Central memory CD8-positive, alpha-beta T cell (primary cell): ENCODE results near the gene HAUS7.

Experiments used
- ATAC-seq: fragments of 150-1000 bp; cut with Tn5 transposase; replicated peaks from 2 replicates; pipeline ENCODE4 v1.10.0; 2022; ENCODE audit warnings: mild to moderate bottlenecking, moderate FRiP score, moderate number of reproducible peaks; ENCODE audit not compliant: poor library complexity, severe bottlenecking; ENCODE audit errors: extremely low read depth
- DNase-seq, 2 donors: peaks; one replicate each; pipeline ENCODE4 v3.0.0; 2021; ENCODE audit warnings: low spot score in 2 of 2
- H3K27ac Mint-ChIP-seq: one replicate; pipeline ENCODE4 v1.8.0; 2022; ENCODE audit warnings: low read depth, mild to moderate bottlenecking, moderate library complexity, mixed read lengths
- H3K27me3 Mint-ChIP-seq: one replicate; pipeline ENCODE4 v1.8.0; 2022; ENCODE audit warnings: mixed read lengths
- H3K36me3 Mint-ChIP-seq: one replicate; pipeline ENCODE4 v1.8.0; 2022; ENCODE audit warnings: mild to moderate bottlenecking, moderate library complexity, mixed read lengths; ENCODE audit not compliant: insufficient read depth
- H3K4me1 Mint-ChIP-seq: one replicate; pipeline ENCODE4 v1.8.0; 2022; ENCODE audit warnings: mixed read lengths
- H3K4me3 Mint-ChIP-seq: one replicate; pipeline ENCODE4 v1.8.0; 2022; ENCODE audit warnings: mild to moderate bottlenecking, moderate library complexity, mixed read lengths
- H3K9me3 Mint-ChIP-seq: one replicate; pipeline ENCODE4 v1.8.0; 2022; ENCODE audit warnings: mixed read lengths

HAUS7 gene

GRCh38 chrX:153456704-153457103, 13.7 kb downstream of the HAUS7 start:
- ATAC-seq (no peak), DNase-seq (no peak)
- Mint-ChIP-seq H3K4me3 (no peak overlapping the region), H3K27me3 (no peaks in the 10 kb centered on the region), H3K27ac (no peak overlapping the region), H3K4me1 (no peaks in the 10 kb centered on the region), H3K36me3 (peaks cover 22% of the 10 kb centered on the region), H3K9me3 (no peaks in the 10 kb centered on the region)

- no peaks in the 10 kb centered on the region for H3K4me1 Mint-ChIP-seq
- no peak overlapping the region for H3K27ac Mint-ChIP-seq
- H3K27me3 Mint-ChIP-seq = no peaks in the 10 kb centered on the region
- H3K4me3 Mint-ChIP-seq = no peak overlapping the region
- ATAC-seq = no peak
- peaks cover 20% of the 10 kb centered on the region for H3K36me3 Mint-ChIP-seq
- no peaks in the 10 kb centered on the region for H3K9me3 Mint-ChIP-seq
- no peak for DNase-seq
These were observed 14.2 kb downstream of the HAUS7 start for GRCh38 chrX:153456161-153456560.

GRCh38 chrX:153455571-153455970, 14.8 kb downstream of the HAUS7 start:
- no peak overlapping the region for H3K4me3 Mint-ChIP-seq
- no peaks in the 10 kb centered on the region for H3K27me3 Mint-ChIP-seq
- DNase-seq = no peak
- H3K36me3 Mint-ChIP-seq = peaks cover 16% of the 10 kb centered on the region
- H3K4me1 Mint-ChIP-seq = no peaks in the 10 kb centered on the region
- no peak overlapping the region for H3K27ac Mint-ChIP-seq
- H3K9me3 Mint-ChIP-seq = no peaks in the 10 kb centered on the region
- no peak for ATAC-seq

- no peak overlapping the region for H3K27ac Mint-ChIP-seq
- ATAC-seq = no peak
- H3K36me3 Mint-ChIP-seq = peaks cover 16% of the 10 kb centered on the region
- no peaks in the 10 kb centered on the region for H3K4me1 Mint-ChIP-seq
- no peaks in the 10 kb centered on the region for H3K9me3 Mint-ChIP-seq
- no peak overlapping the region for H3K4me3 Mint-ChIP-seq
- no peaks in the 10 kb centered on the region for H3K27me3 Mint-ChIP-seq
- DNase-seq = no peak
These were observed 15.3 kb downstream of the HAUS7 start for GRCh38 chrX:153454901-153455550.

- Mint-ChIP-seq H3K4me3 (no peak overlapping the region), H3K4me1 (no peaks in the 10 kb centered on the region), H3K27ac (no peak overlapping the region), H3K36me3 (peaks cover 6% of the 10 kb centered on the region), H3K9me3 (no peaks in the 10 kb centered on the region), H3K27me3 (no peaks in the 10 kb centered on the region)
- ATAC-seq (no peak), DNase-seq (no peak)
These were observed 19.5 kb downstream of the HAUS7 start for GRCh38 chrX:153450949-153451277.

- Mint-ChIP-seq H3K9me3 (no peaks in the 10 kb centered on the region), H3K4me3 (no peak overlapping the region), H3K27ac (no peak overlapping the region), H3K27me3 (no peaks in the 10 kb centered on the region), H3K4me1 (no peaks in the 10 kb centered on the region), H3K36me3 (peaks cover 6% of the 10 kb centered on the region)
- no peak for DNase-seq
- ATAC-seq = no peak
These were observed 20.0 kb downstream of the HAUS7 start for GRCh38 chrX:153450114-153450948.

- H3K4me3 Mint-ChIP-seq = no peak overlapping the region
- H3K27ac Mint-ChIP-seq = no peak overlapping the region
- ATAC-seq (no peak), DNase-seq (no peak)
- no peaks in the 10 kb centered on the region for H3K27me3 Mint-ChIP-seq
- peaks cover 6% of the 10 kb centered on the region for H3K36me3 Mint-ChIP-seq
- no peaks in the 10 kb centered on the region for H3K4me1 Mint-ChIP-seq
- no peaks in the 10 kb centered on the region for H3K9me3 Mint-ChIP-seq
These were observed 20.8 kb downstream of the HAUS7 start for GRCh38 chrX:153449368-153450113.

- Mint-ChIP-seq H3K36me3 (peaks cover 6% of the 10 kb centered on the region), H3K9me3 (no peaks in the 10 kb centered on the region), H3K4me1 (no peaks in the 10 kb centered on the region), H3K27ac (no peak overlapping the region), H3K27me3 (no peaks in the 10 kb centered on the region), H3K4me3 (no peak overlapping the region)
- ATAC-seq = no peak
- no peak for DNase-seq
These were observed 21.6 kb downstream of the HAUS7 start for GRCh38 chrX:153448556-153449367.

GRCh38 chrX:153447581-153447960, 22.8 kb downstream of the HAUS7 start:
- no peak for DNase-seq
- no peaks in the 10 kb centered on the region for H3K27me3 Mint-ChIP-seq
- no peaks in the 10 kb centered on the region for H3K9me3 Mint-ChIP-seq
- H3K36me3 Mint-ChIP-seq = peaks cover 2% of the 10 kb centered on the region
- ATAC-seq = no peak
- no peak overlapping the region for H3K4me3 Mint-ChIP-seq
- no peak overlapping the region for H3K27ac Mint-ChIP-seq
- H3K4me1 Mint-ChIP-seq = no peaks in the 10 kb centered on the region

GRCh38 chrX:153446950-153447580, 23.3 kb downstream of the HAUS7 start:
- H3K9me3 Mint-ChIP-seq = no peaks in the 10 kb centered on the region
- H3K27ac Mint-ChIP-seq = no peak overlapping the region
- no peaks in the 10 kb centered on the region for H3K4me1 Mint-ChIP-seq
- DNase-seq (no peak), ATAC-seq (no peak)
- H3K27me3 Mint-ChIP-seq = no peaks in the 10 kb centered on the region
- no peak overlapping the region for H3K4me3 Mint-ChIP-seq
- peaks cover 2% of the 10 kb centered on the region for H3K36me3 Mint-ChIP-seq

- DNase-seq (no peak), ATAC-seq (no peak)
- no peaks in the 10 kb centered on the region for H3K4me1 Mint-ChIP-seq
- no peaks in the 10 kb centered on the region for H3K9me3 Mint-ChIP-seq
- no peak overlapping the region for H3K4me3 Mint-ChIP-seq
- no peaks in the 10 kb centered on the region for H3K27me3 Mint-ChIP-seq
- H3K27ac Mint-ChIP-seq = no peak overlapping the region
- no peaks in the 10 kb centered on the region for H3K36me3 Mint-ChIP-seq
These were observed 23.8 kb downstream of the HAUS7 start for GRCh38 chrX:153446636-153446936.
